GM18519 (cell line): ENCODE results near the gene F7.
"Not testable (repeated sequence)": the region's sequence is repeated elsewhere in the genome, so short reads cannot be mapped to it uniquely, and the experiment has no call there.

ENCODE experiments used
- ATAC-seq: cut with Tn5 transposase; IDR thresholded peaks from one replicate; pipeline ENCODE4 v1.9.1; 2021; ENCODE audit warnings: mild to moderate bottlenecking, moderate library complexity; ENCODE audit not compliant: unreplicated experiment, low FRiP score

The F7 gene

GRCh38 chr13:113105032-113105920, at the start of gene F7:
F7 (plus strand) TSS chr13:113105791; CDS start chr13:113105842, 51 bp downstream.
- ATAC-seq = no peak

GRCh38 chr13:113057084-113057483, 48.5 kb upstream of the F7 start:
- no peak for ATAC-seq

DNA sequence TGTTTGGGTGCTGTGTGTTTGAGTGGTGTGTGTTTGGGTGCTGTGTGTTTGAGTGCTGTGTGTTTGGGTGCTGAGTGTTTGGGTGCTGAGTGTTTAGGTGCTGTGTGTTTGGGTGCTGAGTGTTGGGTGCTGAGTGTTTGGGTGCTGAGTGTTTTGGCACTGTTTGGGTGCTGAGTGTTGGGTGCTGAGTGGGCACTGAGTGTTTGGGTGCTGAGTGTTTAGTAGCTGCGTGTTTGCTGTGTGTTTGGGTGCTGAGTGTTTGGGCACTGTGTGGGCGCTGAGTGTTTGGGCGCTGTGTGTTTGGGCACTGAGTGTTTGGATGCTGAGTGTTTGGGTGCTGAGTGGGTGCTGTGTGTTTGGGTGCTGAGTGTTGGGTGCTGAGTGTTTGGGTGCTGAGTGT, 48.0 kb upstream of the F7 start:
- not testable (repeated sequence) for ATAC-seq

DNA sequence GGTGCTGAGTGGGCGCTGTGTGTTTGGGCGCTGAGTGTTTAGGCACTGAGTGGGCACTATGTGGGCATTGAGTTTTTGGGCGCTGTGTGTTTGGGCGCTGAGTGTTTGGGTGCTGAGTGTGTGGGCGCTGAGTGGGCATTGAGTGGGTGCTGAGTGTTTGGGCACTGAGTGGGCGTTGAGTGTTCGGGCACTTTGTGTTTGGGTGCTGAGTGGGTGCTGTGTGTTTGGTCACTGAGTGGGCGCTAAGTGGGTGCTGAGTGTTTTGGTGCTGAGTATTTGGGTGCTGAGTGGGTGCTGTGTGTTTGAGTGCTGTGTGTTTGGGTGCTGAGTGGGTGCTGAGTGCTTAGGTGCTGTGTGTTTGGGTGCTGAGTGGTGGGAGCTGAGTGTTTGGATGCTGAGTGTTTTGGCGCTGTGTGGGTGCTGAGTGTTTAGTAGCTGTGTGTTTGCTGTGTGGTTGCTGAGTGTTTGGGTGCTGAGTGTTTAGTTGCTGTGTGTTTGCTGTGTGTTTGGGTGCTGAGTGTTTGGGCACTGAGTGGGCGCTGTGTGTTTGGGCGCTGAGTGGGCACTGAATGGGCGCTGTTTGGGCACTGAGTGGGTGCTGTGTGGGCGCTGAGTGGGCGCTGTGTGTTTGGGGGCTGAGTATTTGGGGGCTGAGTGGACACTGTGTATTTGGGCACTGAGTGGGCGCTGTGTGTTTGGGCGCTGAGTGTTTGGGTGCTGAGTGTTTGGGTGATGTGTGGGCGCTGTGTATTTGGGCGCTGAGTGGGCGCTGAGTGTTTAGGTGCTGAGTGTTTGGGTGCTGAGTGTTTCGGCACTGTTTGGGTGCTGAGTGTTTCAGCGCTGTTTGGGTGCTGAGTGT, 47.2 kb upstream of the F7 start:
- ATAC-seq = no peak

DNA sequence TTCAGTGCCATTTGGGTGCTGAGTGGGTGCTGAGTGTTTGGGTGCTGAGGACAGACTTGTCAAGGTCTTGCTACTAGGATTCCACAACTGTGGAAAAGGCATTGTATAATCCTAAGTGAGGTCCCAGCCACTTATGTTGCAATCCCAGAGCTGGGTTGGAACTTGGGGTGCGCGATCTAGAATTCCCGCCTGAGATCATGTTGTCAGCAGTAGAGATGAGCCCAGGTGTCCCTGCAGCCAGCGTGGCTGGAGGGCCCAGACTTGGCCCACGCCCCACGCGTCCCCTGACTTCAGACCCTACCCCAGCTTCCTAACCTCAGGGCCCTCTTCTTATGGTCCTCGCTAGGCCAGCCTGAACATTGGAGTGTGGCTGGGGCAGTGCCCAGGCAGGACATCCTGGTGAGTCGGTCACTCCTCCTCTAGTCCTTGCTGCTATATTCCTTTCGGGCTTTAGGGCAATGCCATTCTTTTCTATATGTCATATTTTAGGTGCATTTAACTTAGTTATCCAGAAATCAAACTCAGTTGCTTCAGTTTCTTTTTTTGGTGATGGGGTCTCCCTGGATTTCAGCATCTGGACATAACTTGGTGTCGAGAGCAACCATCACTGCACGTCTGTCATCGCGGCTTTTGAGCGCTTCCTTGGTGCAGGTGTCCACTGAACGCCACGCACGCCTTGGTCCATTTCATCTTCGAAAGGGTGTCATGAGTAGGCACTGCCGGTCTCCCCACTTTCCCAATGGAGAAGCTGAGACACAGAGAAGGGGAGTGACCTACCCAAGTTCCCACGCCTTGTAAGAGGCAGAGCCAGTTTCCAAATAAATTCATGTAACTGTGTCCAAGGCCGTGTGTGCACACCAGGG, 46.4 kb upstream of the F7 start:
- ATAC-seq = no peak

- no peak for ATAC-seq
Measured at GRCh38 chr13:113059891-113060290, 45.7 kb upstream of the F7 start.

GRCh38 chr13:113060557-113061270, 44.9 kb upstream of the F7 start:
- ATAC-seq = no peak

GRCh38 chr13:113061271-113061625, 44.3 kb upstream of the F7 start:
- ATAC-seq = no peak

DNA sequence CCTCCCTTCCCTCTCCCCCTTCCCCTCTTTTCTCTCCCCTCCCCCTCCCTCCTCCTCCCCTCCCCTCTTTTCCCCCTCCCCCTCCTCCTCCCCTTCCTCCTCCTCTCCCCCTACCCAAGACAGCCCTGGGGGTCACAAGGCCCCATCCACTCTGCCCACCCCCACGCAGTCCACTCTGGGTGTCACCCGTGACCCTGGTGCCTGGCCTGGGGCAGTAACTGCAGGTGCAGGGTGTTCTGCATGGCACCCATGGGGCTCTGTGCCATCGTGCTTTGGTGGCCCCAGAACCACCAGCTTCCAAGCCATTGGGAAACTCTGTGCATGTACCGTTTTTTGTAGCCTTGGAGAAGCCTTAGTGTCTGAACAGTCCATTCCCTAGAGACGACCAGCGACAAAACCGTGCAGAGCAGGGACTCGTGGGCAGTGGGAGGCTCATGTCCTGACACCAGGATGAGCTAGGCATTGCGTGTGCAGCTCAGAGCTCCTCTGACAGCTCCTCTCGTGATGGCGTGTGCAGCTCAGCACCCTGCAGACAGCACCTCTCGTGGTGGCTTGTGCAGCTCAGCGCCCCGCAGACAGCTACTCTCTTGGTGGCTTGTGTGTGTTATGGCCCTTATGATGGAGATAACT, 43.7 kb upstream of the F7 start:
- no peak for ATAC-seq

- ATAC-seq = no peak
Measured at GRCh38 chr13:113062691-113063090, 42.9 kb upstream of the F7 start.

- no peak for ATAC-seq
Measured at GRCh38 chr13:113063091-113063491, 42.5 kb upstream of the F7 start.

- no peak for ATAC-seq
Measured at GRCh38 chr13:113064000-113064533, 41.5 kb upstream of the F7 start.

DNA sequence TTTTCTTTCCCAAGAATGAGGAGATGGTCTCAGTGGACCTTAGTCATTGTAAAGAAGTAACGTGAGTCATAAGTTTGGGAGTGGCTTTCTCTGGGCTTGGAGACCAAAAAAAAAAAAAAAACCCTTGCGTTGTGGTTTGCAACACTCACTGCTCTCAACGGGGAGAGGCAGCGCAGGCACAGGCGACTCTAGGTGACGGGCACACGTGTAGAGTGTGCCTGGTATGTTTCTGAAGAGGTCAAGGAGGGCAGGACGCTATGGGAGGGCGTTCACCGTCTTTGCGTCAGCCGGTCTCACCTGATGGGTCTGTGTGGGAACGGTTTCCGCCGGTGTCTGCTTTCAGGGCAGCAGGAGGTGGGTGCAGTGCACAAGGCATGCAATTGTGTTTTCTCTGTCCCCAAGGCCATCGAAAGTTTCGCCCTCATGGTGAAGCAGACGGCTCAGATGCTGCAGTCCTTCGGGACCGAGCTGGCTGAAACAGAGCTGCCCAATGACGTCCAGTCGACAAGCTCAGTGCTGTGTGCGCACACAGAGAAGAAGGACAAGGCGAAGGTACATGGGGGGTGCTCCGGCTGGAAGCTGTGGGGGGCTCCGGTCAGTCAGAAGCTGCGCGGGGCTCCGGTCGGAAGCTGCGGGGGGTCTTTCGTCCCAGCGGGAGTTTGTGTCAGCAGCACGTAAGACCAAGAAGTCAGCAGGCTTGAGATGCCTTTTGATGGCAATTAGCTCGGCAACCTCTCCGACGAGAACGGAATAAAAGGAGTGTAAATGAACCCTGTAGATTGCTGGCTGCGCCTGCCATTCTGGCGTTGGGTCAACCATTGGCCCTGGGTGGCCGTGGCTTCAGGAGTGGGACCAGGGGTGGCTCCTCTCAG, 40.8 kb upstream of the F7 start:
- ATAC-seq = no peak

DNA sequence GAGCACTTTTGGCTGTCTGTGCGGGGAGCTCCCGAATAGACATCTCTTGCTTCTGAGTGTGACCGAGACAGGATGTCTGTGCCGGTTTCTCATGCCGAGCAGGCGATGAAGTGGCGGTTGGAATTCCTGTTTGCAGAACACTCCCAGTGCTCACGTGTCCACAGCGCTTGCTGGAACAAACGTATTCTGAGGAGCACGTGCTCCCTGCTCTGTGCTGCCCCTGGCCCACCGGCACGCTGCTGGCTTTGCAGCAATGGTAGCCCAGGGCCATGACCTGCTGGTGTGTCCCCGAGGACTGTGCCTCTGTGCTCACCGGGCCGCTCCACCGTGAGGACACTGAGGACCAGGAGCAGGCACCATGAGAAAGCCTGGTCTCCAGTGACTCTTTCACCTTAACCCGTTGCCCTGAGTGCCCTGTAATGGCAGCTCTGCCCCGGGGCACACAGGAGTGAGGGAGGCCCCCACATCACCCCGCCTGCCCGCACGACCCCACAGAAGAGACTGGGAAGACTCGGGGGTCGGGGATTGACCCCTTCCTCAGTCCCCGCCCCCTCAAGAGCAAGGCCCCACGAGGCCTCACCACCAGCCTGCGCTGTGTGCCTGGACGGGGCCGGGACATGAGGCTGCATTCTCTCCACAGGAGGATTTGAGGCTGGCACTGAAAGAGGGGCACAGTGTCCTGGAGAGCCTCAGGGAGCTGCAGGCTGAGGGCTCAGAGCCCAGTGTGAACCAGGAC, 40.0 kb upstream of the F7 start:
- no peak for ATAC-seq

GRCh38 chr13:113066142-113066455, 39.5 kb upstream of the F7 start:
- ATAC-seq = no peak

DNA sequence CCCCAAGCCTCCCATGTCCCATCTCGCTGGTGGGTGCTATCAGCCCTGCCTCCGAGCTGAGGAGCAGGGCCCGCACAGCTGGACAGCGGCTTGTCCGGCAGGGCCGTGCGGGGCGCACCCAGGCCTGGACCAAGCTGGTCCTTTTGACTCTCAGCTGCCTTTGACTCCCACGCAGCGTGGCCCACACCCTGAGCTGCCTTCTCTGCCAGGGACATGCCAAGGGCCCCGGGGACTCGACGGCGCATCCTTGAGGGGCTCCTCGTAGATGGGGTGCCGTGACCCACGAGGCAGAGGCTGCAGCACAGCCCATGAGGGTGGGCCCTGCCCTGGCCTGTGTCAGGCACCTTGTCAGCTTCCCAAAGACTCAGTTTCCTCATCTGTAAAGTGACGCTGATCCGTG, 38.8 kb upstream of the F7 start:
- no peak for ATAC-seq

- ATAC-seq = no peak
Measured at GRCh38 chr13:113069861-113070805, 35.5 kb upstream of the F7 start.
